Stimulated activated CD4-positive, alpha-beta T cell treated with anti-CD3 and anti-CD28 coated beads, Interleukin-4, amount 100 ng/mL, for 1 hour (primary cell): Measurements from ENCODE around the gene PROSER2.
"Not testable (repeated sequence)": the region's sequence is repeated elsewhere in the genome, so short reads cannot be mapped to it uniquely, and the experiment has no call there.

ENCODE experiments used
- DNase-seq: peaks from one replicate; pipeline ENCODE4 v3.0.0-alpha.2; 2020

PROSER2 gene

GRCh38 chr10:11838298-11838852 is 15.2 kb downstream of the PROSER2 start:
- no peak for DNase-seq

GRCh38 chr10:11841375-11841774 is 18.2 kb downstream of the PROSER2 start:
- DNase-seq: no peak

GRCh38 chr10:11842411-11842810 is 19.3 kb downstream of the PROSER2 start:
- no peak for DNase-seq

GRCh38 chr10:11845113-11845512 is 22.0 kb downstream of the PROSER2 start:
- no peak for DNase-seq

GRCh38 chr10:11846542-11846941 is 23.4 kb downstream of the PROSER2 start:
- no peak for DNase-seq

GRCh38 chr10:11849277-11849676 is 26.1 kb downstream of the PROSER2 start:
- DNase-seq: no peak

GRCh38 chr10:11849911-11850310 is 26.8 kb downstream of the PROSER2 start:
- no peak for DNase-seq

- no peak for DNase-seq
Observed at GRCh38 chr10:11851910-11852309, 28.8 kb downstream of the PROSER2 start.

- not testable (repeated sequence) for DNase-seq
Observed at GRCh38 chr10:11852637-11853036, 29.5 kb downstream of the PROSER2 start.

- no peak for DNase-seq
Observed at GRCh38 chr10:11853468-11853867, 30.3 kb downstream of the PROSER2 start.

- DNase-seq: no peak
Observed at GRCh38 chr10:11854301-11854700, 31.1 kb downstream of the PROSER2 start.

- DNase-seq: no peak
Observed at GRCh38 chr10:11856089-11856488, 32.9 kb downstream of the PROSER2 start.

GRCh38 chr10:11856678-11857077 is 33.5 kb downstream of the PROSER2 start:
- DNase-seq: no peak

- DNase-seq: no peak
Observed at GRCh38 chr10:11858093-11858492, 34.9 kb downstream of the PROSER2 start.

- no peak for DNase-seq
Observed at GRCh38 chr10:11861341-11861740, 38.2 kb downstream of the PROSER2 start.

- no peak for DNase-seq
Observed at GRCh38 chr10:11861811-11862428, 38.8 kb downstream of the PROSER2 start.

- peak; percentile 35 for DNase-seq
Observed at GRCh38 chr10:11863353-11864109, 40.4 kb downstream of the PROSER2 start.

GRCh38 chr10:11864727-11865126 is 41.6 kb downstream of the PROSER2 start:
- no peak for DNase-seq

- no peak for DNase-seq
Observed at GRCh38 chr10:11865561-11865960, 42.4 kb downstream of the PROSER2 start.

- DNase-seq: no peak
Observed at GRCh38 chr10:11866199-11866925, 43.2 kb downstream of the PROSER2 start.

GRCh38 chr10:11869219-11869618 is 46.1 kb downstream of the PROSER2 start:
- DNase-seq: no peak

GRCh38 chr10:11869743-11870460 is 46.7 kb downstream of the PROSER2 start:
- DNase-seq: no peak

- DNase-seq: no peak
Observed at GRCh38 chr10:11870461-11870780, 47.3 kb downstream of the PROSER2 start.
